ENCODE results near the gene RNF213. TPM values are rescaled to one million over a fixed set of nuclear protein-coding genes. Genes with fewer than 3 reads are reported as not detected.

Gene RNF213
- total and polyA plus RNA-seq, 10 donors, result 36.7 to 481 (median 337) TPM

GRCh38 chr17:80426671-80427326, 166.1 kb downstream of the RNF213 start:
- intact Hi-C loops (cut with DNase I; ENCODE audit: low total_unique reads), result loop anchor here (5.0 to 10.0 kb wide), 2 partner anchors 148 to 551 kb away; no protein-coding TSS in a partner anchor
- Histone ChIP-seq H3K27me3 (replicated peaks in 1 of 7) (no peaks in the 10 kb centered on the region), H3K4me3 (no peak overlapping the region), H3K9me3 (no peaks in the 10 kb centered on the region), H3K27ac (no peak overlapping the region), H3K4me1 (peaks cover 7 to 58% (median 31%) of the 10 kb centered on the region in 6 donors), H3K36me3 (peaks cover 0 to 29% (median 3%) of the 10 kb centered on the region in 6 donors)
- peak; percentile 95 for DNase-seq
- peak; percentile 97 to 100 (median 99) for TF ChIP-seq CTCF (IDR thresholded peaks at IDR 0.05 in 8 of 11, conservative IDR thresholded peaks at IDR 0.05 in 3 of 11)
- TF ChIP-seq POLR2A (IDR thresholded peaks at IDR 0.05), result no peak
- peak; percentile 60 to 79 (median 69) for TF ChIP-seq POLR2AphosphoS5 (IDR thresholded peaks at IDR 0.05)
- WGBS, 5 donors, result 35 to 43% (median 40%) methylated on average over 21 to 24 of the region's 24 CpGs

- WGBS, 5 donors, result 86 to 91% (median 89%) methylated on average over 21 to 27 of the region's 27 CpGs
- peak; percentile 76 for DNase-seq
Measured at GRCh38 chr17:80427366-80428282, 167.0 kb downstream of the RNF213 start.

GRCh38 chr17:80428363-80428762, 167.7 kb downstream of the RNF213 start:
- Histone ChIP-seq H3K4me3 (no peak overlapping the region), H3K9me3 (no peaks in the 10 kb centered on the region), H3K27ac (no peak overlapping the region), H3K27me3 (replicated peaks in 1 of 7) (no peaks in the 10 kb centered on the region), H3K36me3 (peaks cover 0 to 29% (median 3%) of the 10 kb centered on the region in 6 donors), H3K4me1 (peaks cover 7 to 51% (median 29%) of the 10 kb centered on the region in 6 donors)
- TF ChIP-seq POLR2A (IDR thresholded peaks at IDR 0.05), result no peak
- no peak for TF ChIP-seq CTCF (IDR thresholded peaks at IDR 0.05 in 8 of 11, conservative IDR thresholded peaks at IDR 0.05 in 3 of 11)
- peak; percentile 72 for DNase-seq
- 89 to 100% (median 90%) methylated on average over 2 to 12 of the region's 12 CpGs for WGBS, 5 donors
- intact Hi-C loops (cut with DNase I; ENCODE audit: low total_unique reads), result loop anchor here (5.0 to 10.0 kb wide), 2 partner anchors 146 to 549 kb away; no protein-coding TSS in a partner anchor

More at GRCh38 chr17:80427366-80428282, 167.0 kb downstream of the RNF213 start:
- no peak overlapping the region for H3K27ac ChIP-seq
- no peaks in the 10 kb centered on the region for H3K9me3 ChIP-seq
- H3K36me3 ChIP-seq, result peaks cover 0 to 29% (median 3%) of the 10 kb centered on the region in 6 donors
- H3K4me3 ChIP-seq, result no peak overlapping the region
- H3K27me3 ChIP-seq (replicated peaks in 1 of 7), result no peaks in the 10 kb centered on the region
- peak in 1 of 3 donors; percentile 20 for TF ChIP-seq POLR2AphosphoS5 (IDR thresholded peaks at IDR 0.05)
- no peak for TF ChIP-seq POLR2A (IDR thresholded peaks at IDR 0.05)
- peaks cover 7 to 54% (median 31%) of the 10 kb centered on the region in 6 donors for H3K4me1 ChIP-seq
- intact Hi-C loops (cut with DNase I; ENCODE audit: low total_unique reads), result loop anchor here (5.0 to 10.0 kb wide), 2 partner anchors 147 to 550 kb away; no protein-coding TSS in a partner anchor

- no peaks in the 10 kb centered on the region for H3K9me3 ChIP-seq
- H3K27me3 ChIP-seq (replicated peaks in 1 of 7), result no peaks in the 10 kb centered on the region
- WGBS, 5 donors, result 87 to 93% (median 90%) methylated on average over 11 of the region's 11 CpGs
- peaks cover 0 to 29% (median 3%) of the 10 kb centered on the region in 6 donors for H3K36me3 ChIP-seq
- H3K4me1 ChIP-seq, result peaks cover 7 to 46% (median 27%) of the 10 kb centered on the region in 6 donors
- no peak overlapping the region for H3K27ac ChIP-seq
- DNase-seq, result peak; percentile 49
- TF ChIP-seq CTCF (IDR thresholded peaks at IDR 0.05 in 8 of 11, conservative IDR thresholded peaks at IDR 0.05 in 3 of 11) (no peak), POLR2AphosphoS5 (IDR thresholded peaks at IDR 0.05) (no peak)
- intact Hi-C loops (cut with DNase I; ENCODE audit: low total_unique reads), result loop anchor here (5.0 to 10.0 kb wide), 2 partner anchors 146 to 549 kb away; no protein-coding TSS in a partner anchor
- no peak overlapping the region for H3K4me3 ChIP-seq
Measured at GRCh38 chr17:80428796-80429195, 168.1 kb downstream of the RNF213 start.
